Kidney tubule cell (primary cell): ENCODE measurements around the gene DIDO1.

Source experiments
- DNase-seq: peaks from one replicate; pipeline ENCODE4 v3.0.0-alpha.2; 2018; ENCODE audit warnings: low spot score

DIDO1 gene

DNA sequence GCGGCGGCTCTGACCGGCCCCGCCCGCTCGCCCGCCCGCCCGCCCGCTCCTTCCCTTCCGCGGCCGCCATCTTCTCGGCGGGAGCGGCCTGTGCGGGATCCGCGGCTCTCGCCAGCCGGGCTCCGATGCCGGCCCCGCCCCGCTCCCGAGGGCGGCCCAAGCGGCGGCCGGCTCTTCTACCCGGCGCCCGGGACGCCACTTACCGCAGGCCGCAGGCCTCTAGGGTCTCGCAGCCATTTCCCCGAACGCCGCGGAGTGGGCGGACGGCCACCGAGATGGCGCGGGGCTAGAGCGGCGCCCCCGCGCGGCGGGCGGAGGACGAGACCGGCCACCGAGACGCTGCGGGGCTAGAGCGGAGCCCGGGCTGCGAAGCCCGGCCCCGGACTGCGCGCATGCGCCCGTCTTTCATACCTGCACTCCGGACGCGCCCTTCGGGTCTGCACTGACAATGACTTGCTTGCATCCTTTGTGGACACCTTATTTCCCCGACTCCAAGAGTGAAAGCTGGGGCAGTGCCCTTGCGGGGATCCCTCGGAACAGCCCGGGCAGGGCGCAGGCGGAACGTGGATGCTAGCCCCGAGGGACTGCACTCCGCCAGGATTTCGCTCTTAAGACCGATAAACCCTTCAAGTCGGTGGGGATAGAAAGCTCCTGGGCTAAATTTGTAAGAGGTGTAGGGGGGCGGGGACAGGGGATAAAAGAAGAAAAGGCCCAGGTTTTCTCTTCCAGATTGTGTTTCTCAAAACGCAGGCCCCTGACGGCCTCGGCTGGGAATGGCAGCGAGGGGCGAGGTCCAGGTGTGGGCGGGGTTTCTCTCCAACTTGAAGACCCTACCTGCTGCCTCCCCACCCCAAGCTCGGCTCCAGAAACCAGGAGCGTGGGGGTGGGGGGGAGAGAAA, at the start of gene DIDO1:
DIDO1 (minus strand) TSS at position 277 of the 899 bp plus-strand sequence.
- peak; percentile 91 for DNase-seq

- DNase-seq: no peak
Measured at GRCh38 chr20:62975251-62975760, 49.0 kb upstream of the DIDO1 start.

DNA sequence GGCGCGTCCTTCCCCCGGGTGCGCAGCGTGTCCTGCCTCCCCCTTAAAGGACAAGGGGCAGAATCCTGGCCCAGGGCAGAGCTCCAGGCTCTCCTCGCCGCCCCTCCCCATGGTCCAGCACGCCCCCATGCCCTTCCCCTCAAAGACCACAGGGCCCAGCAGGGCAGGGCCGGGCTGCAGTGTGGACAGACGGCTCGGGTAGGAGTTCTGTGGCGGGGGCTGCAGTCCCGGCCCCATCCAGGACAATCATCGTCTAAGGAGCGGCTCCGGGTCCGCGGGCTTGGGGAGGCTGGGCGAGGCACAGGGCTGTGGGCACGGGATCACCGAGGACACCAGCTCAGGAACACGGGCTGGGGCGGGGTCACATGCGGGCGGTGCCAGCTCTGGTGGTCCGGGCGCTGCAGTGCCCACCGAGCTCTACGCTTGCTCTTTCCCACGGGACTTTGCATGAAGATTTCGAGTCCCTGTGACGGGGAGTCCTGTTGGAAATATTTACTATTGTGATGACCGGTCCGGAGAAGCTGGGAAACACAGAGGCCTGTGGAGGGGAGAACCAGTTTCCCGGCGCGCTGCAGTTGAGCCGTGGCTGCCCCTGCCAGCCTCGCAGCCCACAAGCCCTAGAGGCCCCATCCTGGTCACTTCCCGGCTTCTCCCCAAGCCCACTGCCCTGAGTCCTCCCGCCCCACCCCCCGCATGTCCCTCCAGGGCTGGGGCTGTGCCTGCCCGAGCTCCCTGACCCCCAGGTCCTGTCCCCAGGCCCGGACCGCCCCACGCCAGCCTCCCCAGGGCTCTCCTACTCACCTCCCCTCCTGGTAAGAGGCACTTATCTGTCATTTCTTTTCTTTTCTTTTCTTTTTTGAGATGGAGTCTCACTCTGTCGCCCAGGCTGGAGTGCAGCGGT, 46.8 kb upstream of the DIDO1 start:
- no peak for DNase-seq

DNA sequence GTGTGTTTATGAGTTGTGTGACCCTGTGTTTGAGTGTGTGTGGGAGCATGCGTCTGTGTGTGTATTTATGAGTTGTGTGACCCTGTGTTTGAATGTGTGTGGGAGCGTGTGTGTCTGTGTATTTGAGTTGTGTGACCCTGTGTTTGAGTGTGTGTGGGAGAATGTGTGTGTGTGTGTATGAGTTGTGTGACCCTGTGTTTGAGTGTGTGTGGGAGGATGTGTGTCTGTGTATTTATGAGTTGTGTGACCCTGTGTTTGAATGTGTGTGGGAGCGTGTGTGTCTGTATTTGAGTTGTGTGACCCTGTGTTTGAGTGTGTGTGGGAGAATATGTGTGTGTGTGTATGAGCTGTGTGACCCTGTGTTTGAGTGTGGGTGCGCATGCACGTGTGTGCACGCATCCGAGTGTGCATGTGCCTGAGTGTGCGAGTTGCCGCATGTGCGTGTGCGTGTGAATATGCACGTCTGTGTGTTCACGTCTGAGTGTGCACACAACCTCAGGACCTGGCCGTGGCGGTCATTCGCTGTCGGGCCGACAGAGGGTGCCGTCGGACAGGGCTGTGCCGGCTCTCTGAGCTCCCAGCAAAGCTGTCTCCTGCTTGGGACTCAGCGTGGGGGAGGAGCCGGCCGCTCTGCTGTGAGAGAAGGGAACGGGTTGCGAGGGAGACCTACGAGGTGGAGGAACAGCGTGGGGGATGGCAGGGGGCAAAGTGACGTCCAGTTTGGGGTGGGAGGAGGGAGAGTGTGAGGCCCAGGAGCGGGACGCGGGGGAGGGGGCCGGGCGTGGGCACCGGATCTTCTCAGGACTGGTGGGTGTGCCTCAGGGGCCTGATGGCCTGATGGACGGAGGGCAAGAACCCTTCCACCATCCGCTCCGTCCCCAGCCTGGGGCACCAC, 45.9 kb upstream of the DIDO1 start:
- DNase-seq: peak; percentile 80

GRCh38 chr20:62971211-62971949, 45.1 kb upstream of the DIDO1 start:
- no peak for DNase-seq

GRCh38 chr20:62970307-62971210, 44.3 kb upstream of the DIDO1 start:
- no peak for DNase-seq

- DNase-seq: no peak
Measured at GRCh38 chr20:62969939-62970306, 43.6 kb upstream of the DIDO1 start.

- no peak for DNase-seq
Measured at GRCh38 chr20:62969179-62969760, 43.0 kb upstream of the DIDO1 start.

DNA sequence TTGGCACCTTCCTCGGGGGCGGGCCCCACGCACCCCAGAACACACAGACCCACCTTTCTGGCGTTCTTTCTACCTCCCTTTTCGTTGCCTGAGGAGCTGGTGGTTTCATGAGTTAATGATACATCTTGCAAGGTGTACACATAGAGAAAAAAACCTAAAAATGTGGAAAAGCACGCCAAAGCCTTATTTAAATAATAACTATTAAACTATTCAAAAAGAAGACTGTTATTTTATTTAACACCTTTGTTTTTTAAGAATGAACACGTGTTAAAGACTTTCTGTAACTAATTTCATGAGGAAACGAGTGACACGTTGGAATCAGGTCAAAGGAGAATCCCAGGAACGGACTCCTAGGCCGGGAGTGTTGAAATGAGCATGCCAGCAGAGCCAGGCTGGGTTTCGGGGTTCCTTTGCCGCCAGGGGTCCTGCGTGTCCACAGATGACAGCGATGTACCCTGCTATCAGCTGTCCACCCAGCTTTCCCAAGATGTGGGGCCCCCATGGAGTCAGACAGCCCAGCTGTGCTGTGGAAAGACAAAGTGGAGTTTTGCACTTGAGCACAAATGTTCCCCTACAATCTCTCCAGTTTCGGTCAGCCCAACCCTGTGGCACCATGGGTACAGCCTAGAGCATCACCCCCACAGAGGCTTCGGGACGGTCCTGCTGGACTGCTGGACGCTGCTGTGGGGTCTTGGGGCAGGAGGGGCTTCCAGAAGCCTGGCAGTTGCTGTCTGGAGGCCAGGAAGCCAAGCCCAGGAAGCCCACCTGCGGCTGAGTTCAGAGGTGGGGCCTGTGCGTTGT, 42.3 kb upstream of the DIDO1 start:
- DNase-seq: no peak

DNA sequence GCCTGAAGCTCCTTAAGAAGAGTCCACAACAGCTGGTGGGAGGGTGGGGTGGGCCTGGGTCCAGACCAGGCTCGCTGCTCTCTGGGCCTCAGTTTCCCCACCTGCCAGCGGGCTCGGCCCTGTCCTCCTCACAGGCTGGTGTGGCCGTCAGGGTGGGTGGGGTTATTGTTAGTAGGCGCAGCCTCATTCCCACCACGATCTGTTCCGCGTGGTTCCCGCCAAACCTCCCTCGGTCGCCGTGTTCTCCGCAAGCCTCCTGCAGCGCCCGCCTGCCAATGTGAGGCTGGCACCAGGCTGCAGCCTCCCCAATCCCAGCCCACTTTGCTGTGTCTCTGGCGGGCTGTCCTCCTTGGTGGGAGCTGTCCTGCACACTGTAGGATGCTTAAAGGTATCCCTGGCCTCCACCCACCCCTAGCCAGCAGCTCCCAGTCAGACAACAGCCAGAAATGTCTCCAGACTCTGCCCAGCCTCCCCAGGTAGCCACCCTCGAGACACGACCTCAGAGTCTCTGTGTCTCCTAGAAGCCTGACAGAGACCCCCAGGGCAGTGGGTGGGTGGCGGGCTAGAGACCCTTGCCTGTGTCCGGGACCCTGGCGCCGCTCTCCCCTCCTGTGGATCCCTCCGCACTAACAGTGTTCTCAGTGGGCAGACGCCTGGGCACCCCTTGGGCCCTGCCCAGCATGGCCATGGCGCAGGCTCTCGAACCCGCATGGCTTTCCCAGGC, 41.5 kb upstream of the DIDO1 start:
- no peak for DNase-seq

- DNase-seq: no peak
Measured at GRCh38 chr20:62967149-62967501, 40.8 kb upstream of the DIDO1 start.

- no peak for DNase-seq
Measured at GRCh38 chr20:62966212-62967148, 40.2 kb upstream of the DIDO1 start.

- no peak for DNase-seq
Measured at GRCh38 chr20:62965363-62965771, 39.1 kb upstream of the DIDO1 start.

DNA sequence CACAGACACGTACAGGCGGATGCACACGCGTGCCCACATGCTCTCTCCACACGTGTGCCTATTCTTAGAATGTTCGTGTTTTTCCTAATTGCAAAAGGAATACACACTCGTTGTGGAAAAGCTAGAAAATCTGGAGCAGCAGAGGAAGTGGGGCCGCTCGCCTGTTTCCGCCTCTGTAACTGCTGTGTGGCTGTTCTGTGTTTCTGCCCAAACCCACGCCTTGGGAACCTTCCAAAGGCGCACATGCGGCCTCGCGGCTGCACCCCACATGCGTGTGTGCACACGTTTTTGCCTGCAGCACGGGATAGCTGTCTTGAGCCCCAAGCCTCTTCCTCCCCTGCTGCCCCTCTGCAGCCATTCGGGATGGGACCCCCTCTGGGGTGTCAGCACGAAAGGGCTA, 38.4 kb upstream of the DIDO1 start:
- no peak for DNase-seq

DNA sequence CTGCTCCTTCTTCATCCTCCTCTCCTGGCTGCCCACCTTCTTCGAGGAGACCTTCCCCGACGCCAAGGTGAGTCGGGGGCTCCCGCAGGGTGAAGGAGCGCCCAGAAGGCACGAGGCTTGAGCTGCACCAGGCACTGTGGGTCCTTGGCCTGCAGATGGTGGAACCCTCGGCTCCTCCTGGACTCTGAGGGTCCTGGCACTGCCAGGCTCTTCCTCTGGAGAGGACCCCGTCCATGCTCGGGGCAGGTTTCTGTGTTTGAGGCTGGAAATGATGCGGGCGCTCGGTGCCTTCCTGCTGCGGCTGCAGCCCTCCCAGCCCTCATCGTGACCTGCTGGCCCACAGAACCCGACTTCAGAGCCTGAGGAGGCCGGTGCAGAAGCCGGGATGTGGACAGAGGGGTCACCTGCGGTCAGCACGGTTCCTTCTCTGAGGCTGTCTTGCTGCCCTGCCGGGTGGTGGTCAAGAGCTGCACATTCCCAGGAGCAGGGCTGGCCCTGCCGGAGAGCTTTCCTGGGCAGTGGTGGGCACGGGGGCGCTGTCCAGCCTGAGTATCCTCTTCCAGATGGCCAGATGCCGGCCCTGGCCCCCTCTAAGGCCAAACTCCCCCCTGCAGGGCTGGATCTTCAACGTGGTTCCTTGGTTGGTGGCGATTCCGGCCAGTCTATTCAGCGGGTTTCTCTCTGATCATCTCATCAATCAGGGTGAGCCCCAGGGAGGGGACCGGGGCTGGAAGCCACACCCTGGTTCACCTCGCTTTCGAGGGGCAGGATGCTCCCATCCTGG, 37.5 kb upstream of the DIDO1 start:
- no peak for DNase-seq
